HFFc6 (cell line): ENCODE results near the gene CUX1. TPM values are rescaled to one million over a fixed set of nuclear protein-coding genes. Genes with fewer than 3 reads are reported as not detected.

ENCODE experiments used
- DNase-seq: peaks from one replicate; pipeline ENCODE4 v3.0.0-alpha.2; 2018
- H3K27ac Mint-ChIP-seq: 2 replicates; pipeline ENCODE4 v1.8.0; 2020; ENCODE audit warnings: mild to moderate bottlenecking, mixed read lengths
- H3K27me3 Mint-ChIP-seq: 2 replicates; pipeline ENCODE4 v1.8.0; 2021; ENCODE audit warnings: mild to moderate bottlenecking, moderate library complexity, mixed read lengths; ENCODE audit not compliant: insufficient read depth
- H3K36me3 Mint-ChIP-seq: 2 replicates; pipeline ENCODE4 v1.8.0; 2021; ENCODE audit warnings: low read depth, mixed read lengths
- H3K4me1 Mint-ChIP-seq: 2 replicates; pipeline ENCODE4 v1.8.0; 2020; ENCODE audit warnings: low read depth, mixed read lengths
- H3K4me3 Mint-ChIP-seq: 2 replicates; pipeline ENCODE4 v1.8.0; 2020; ENCODE audit warnings: mild to moderate bottlenecking, moderate library complexity, mixed read lengths
- H3K9me3 Mint-ChIP-seq: 2 replicates; pipeline ENCODE4 v1.8.0; 2020; ENCODE audit warnings: mild to moderate bottlenecking, mixed read lengths
- total RNA-seq, 6 experiments: library from RNA; stranded (reverse); fragmentation: NEBNext Ultra II Directional; extraction: Animal tissue kit (Norgen Biotek cat#: 25700); gene quantifications; 2 replicates in 1 of 6; 3 replicates in 5 of 6; pipeline ENCODE4 v1.2.3, GENCODE V29; 2021
- TF ChIP-seq, protein P1 (sequence below): fragments of 200-600 bp; sonication (generic); IDR thresholded peaks from 2 replicates; pipeline ENCODE4 v1.5.0; 2021; ENCODE audit warnings: antibody characterized with exemption, mild to moderate bottlenecking

The CUX1 gene
- total RNA-seq, 6 experiments from 2014 or later = 46.9 to 64.2 (median 51.6) TPM

DNA sequence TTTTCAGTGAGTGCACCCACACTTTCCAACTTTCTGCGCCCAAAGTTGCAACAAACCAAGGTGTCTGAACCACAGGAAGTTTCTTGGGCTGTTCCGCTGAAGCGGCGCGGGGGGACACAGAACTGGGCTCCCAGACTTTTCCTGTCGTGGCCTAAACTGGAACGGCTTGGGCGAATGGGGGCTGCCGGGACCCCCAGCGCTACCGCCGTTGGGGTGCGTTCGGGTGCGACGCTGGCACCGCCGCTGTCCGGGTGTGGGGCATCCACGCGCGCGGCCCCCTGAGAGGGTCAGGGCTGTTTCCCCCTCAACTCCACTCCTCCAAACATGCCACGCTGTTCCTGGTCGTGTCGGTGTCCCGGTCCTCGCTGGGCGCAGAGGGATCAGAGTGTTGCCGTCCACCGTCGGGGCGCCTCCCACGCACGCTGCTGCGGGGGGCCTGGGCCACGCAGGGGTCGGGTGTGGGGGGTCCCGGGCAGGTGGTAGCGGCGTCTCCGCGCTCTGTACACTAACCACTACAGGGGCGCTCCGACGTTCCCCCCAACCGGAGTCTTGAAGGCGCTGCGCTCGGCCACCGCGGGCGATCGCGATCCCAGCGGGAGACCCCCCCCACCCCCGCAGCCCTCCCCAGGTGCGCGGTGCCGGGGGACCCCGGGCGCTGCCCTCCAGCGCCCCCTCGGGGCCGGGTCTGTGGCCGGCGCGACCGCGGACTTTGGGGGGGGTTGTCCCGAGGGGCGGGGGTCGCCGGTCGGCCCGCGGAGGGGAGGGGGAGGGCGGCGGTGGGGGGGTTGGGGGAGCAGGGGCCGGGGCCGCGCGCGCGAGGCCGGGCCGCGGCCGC is 2.2 kb upstream of the CUX1 start:
- Mint-ChIP-seq H3K36me3 (peaks cover 6% of the 10 kb centered on the region; the same call in 1 of the 2 replicates), H3K27me3 (no peaks in the 10 kb centered on the region), H3K4me1 (peaks cover 38% of the 10 kb centered on the region), H3K27ac (peak overlapping the region; percentile 87), H3K9me3 (no peaks in the 10 kb centered on the region), H3K4me3 (peak overlapping the region; percentile 90)
- no peak for DNase-seq
- TF ChIP-seq, protein P1, sequence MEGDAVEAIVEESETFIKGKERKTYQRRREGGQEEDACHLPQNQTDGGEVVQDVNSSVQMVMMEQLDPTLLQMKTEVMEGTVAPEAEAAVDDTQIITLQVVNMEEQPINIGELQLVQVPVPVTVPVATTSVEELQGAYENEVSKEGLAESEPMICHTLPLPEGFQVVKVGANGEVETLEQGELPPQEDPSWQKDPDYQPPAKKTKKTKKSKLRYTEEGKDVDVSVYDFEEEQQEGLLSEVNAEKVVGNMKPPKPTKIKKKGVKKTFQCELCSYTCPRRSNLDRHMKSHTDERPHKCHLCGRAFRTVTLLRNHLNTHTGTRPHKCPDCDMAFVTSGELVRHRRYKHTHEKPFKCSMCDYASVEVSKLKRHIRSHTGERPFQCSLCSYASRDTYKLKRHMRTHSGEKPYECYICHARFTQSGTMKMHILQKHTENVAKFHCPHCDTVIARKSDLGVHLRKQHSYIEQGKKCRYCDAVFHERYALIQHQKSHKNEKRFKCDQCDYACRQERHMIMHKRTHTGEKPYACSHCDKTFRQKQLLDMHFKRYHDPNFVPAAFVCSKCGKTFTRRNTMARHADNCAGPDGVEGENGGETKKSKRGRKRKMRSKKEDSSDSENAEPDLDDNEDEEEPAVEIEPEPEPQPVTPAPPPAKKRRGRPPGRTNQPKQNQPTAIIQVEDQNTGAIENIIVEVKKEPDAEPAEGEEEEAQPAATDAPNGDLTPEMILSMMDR = peak; percentile 76

DNA sequence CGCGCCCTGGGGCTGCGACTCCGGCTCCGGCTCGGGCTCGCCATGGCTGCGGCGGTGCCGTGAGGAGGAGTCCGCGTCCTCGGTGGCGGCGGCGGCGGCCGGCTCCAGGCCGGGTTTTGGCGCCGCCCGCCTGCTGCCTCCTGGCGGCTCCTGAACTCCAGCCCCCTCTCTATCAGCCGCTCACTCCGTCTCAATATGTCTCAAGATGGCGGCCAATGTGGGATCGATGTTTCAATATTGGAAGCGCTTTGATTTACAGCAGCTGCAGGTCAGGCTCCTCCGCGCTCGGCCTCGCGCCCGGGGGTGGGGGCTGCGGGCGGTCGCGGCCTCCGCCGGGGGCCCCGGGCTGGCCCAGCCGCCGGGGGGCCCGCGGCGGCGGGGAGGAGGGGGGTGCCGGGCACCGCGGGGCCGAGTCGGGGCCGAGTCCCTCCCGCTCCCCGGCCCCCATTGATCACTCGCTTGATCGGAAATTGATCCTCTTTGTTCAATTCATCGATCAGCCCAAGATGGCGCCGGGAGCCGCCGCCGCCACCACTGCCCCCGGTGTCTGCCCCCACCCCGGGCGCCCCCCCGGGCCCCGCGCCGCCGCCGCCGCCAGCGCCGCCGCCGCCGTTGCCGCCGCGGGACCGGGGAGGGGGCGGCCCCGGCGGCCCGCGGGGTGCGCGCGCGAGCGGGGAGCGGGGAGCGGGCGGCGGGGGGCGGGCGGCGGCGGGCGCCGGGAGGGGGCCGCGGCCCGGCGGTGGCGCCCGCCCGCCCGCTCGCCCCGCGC is 1.4 kb upstream of the CUX1 start:
- TF ChIP-seq, protein P1 = no peak
- peak; percentile 64 for DNase-seq
- no peaks in the 10 kb centered on the region for H3K9me3 Mint-ChIP-seq
- H3K27me3 Mint-ChIP-seq = no peaks in the 10 kb centered on the region
- peak overlapping the region; percentile 74 for H3K4me3 Mint-ChIP-seq
- peaks cover 6% of the 10 kb centered on the region; the same call in 1 of the 2 replicates for H3K36me3 Mint-ChIP-seq
- H3K27ac Mint-ChIP-seq = peak overlapping the region; percentile 69; the same call in 1 of the 2 replicates
- H3K4me1 Mint-ChIP-seq = peaks cover 45% of the 10 kb centered on the region

DNA sequence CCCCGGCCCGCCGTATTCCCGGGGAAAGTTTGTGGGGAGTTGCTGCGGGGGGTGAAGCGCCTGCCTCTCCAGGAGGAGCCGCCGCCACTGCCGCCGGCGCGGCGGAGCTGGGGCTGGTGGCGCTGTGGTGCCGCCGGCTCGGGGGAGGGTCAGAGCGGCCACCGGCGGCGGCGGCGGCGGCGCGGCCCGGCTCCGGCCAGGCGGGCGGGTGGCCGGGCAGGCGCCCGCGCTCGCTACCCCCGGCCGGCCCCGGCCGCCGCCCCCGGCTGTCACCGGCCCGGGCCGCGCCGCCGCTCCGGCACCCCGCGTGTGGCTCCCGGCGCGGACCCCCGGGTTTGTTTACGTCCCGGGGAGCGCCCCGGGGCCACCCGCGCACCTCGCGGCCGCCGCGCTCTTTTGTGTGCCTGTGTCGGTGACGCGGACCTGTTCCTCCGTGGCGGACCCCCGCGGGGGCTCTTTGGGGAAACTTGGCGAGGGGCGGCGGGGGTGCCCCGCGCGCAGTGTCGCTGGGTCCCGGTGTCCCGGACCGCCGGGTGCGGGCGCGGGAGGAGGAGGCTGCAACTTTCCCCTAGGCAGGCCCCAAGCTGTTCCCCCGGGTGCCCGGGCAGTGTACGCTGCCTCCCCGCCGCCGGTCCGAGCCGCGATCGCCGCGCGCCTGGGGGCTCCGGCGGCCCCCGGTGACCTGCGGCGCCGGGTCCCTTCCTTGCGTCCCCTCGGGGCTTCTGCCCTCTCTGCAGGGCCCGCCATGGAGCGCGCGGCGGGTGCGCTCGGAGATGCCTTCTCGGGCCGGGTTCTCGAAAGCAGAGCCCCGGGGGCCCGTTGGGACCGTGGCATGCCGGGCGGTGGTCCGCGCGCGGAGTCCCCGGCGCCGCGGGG is 593 bp upstream of the CUX1 start:
- TF ChIP-seq, protein P1 = no peak
- Mint-ChIP-seq H3K27me3 (no peaks in the 10 kb centered on the region), H3K27ac (no peak overlapping the region), H3K4me3 (peak overlapping the region; percentile 26; the same call in 1 of the 2 replicates), H3K36me3 (peaks cover 6% of the 10 kb centered on the region; the same call in 1 of the 2 replicates), H3K4me1 (peaks cover 46% of the 10 kb centered on the region), H3K9me3 (no peaks in the 10 kb centered on the region)
- no peak for DNase-seq

DNA sequence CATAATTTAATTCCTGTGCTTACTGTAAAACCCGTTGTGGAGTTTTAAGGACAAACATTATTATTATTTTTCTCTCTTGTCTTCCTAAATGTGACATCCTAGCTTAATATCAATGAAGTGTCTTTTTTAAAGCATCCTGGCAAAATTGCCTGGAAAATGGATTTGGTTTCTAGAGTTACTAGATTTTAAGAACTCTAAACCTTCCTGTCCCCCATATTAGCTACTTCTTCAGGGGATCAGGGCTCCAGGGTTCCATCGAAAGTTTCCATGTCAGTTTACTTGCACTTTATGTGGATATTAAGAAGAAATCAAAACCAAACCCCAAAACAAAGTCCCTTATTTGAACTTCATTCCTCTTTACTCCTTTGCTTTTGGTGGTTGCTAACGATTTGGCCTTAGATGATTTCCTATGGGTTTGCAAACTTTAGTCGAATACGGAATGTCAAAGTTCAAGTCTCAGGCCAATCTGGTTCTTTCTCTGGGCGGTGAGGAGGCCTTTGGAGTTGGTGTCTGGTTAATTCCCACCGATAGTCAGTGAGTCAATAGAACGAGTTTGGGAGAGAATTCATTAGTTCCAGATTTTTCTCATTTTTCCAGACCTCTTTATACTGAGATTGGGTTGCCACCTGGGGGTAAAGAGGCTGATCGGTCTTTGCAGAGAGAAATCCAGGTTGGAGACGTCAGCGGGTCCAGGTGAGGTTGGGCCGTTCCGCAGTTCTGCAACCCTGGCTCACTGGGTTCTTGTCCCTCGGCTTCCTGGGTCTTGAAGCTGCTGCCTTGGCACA is 1.1 kb downstream of the CUX1 start:
- Mint-ChIP-seq H3K27ac (peak overlapping the region; percentile 65), H3K4me3 (peak overlapping the region; percentile 86), H3K36me3 (peaks cover 6% of the 10 kb centered on the region; the same call in 1 of the 2 replicates), H3K9me3 (no peaks in the 10 kb centered on the region), H3K4me1 (peaks cover 42% of the 10 kb centered on the region), H3K27me3 (no peaks in the 10 kb centered on the region)
- no peak for DNase-seq
- TF ChIP-seq, protein P1 = no peak
